ENCODE data around the gene FAM53A.

DNA sequence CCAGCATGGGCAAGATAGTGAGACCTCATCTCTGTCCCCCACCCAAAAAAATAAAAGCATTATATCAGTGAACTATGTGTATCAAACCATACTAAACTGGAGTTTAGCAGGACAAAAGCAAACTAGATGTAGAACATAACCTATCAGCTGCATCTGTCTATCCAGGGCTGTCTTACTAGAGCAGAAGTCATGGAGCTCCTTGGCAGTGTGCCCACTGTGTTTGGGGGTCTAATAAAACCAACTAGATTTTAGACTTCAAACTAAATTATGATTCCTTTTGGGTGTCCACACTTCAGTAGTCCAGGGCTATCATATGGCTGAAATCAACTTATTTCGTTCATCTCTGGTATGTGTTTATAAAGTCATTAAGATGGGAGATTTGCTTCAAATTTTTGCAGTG is 19.8 kb upstream of the FAM53A start:
- TF ChIP-seq HDGF (IDR thresholded peaks at IDR 0.05; ENCODE audit: borderline replicate concordance) (no peak), FOXA1 (IDR thresholded peaks at IDR 0.05) (no peak), SUZ12 (IDR thresholded peaks at IDR 0.05) (no peak), FOXM1 (IDR thresholded peaks at IDR 0.05; ENCODE audit: borderline replicate concordance) (no peak), SP1 (IDR thresholded peaks at IDR 0.05) (no peak)
- TF ChIP-seq, protein P1, sequence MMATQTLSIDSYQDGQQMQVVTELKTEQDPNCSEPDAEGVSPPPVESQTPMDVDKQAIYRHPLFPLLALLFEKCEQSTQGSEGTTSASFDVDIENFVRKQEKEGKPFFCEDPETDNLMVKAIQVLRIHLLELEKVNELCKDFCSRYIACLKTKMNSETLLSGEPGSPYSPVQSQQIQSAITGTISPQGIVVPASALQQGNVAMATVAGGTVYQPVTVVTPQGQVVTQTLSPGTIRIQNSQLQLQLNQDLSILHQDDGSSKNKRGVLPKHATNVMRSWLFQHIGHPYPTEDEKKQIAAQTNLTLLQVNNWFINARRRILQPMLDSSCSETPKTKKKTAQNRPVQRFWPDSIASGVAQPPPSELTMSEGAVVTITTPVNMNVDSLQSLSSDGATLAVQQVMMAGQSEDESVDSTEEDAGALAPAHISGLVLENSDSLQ (IDR thresholded peaks at IDR 0.05) = no peak
